GM21423 (cell line): ENCODE measurements around the gene SLC35G2.
"Not testable (repeated sequence)": the region's sequence is repeated elsewhere in the genome, so short reads cannot be mapped to it uniquely, and the experiment has no call there.

ENCODE experiments used
- ATAC-seq: cut with Tn5 transposase; IDR thresholded peaks from one replicate; pipeline ENCODE4 v1.9.1; 2021; ENCODE audit warnings: mild to moderate bottlenecking, moderate library complexity; ENCODE audit not compliant: unreplicated experiment

Gene SLC35G2

GRCh38 chr3:136885357-136886213, 66.7 kb downstream of the SLC35G2 start:
- no peak for ATAC-seq

DNA sequence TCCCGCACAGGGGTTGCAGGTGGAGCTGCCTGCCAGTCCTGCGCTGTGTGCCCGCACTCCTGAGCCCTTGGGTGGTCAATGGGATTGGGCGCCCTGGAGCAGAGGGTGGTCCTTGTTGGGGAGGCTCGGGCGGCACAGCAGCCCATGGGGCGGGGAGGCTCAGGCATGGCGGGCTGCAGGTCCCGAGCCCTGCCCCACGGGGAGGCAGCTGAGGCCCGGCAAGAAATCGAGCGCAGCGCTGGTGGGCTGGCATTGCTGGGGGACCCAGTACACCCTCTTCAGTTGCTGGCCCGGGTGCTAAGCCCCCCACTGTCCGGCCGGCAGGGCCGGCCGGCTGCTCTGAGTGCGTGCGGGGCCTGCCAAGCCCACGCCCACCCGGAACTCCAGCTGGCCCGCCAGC, 71.0 kb downstream of the SLC35G2 start:
- ATAC-seq, result no peak

- no peak for ATAC-seq
Observed at GRCh38 chr3:136891934-136892855, 73.3 kb downstream of the SLC35G2 start.

DNA sequence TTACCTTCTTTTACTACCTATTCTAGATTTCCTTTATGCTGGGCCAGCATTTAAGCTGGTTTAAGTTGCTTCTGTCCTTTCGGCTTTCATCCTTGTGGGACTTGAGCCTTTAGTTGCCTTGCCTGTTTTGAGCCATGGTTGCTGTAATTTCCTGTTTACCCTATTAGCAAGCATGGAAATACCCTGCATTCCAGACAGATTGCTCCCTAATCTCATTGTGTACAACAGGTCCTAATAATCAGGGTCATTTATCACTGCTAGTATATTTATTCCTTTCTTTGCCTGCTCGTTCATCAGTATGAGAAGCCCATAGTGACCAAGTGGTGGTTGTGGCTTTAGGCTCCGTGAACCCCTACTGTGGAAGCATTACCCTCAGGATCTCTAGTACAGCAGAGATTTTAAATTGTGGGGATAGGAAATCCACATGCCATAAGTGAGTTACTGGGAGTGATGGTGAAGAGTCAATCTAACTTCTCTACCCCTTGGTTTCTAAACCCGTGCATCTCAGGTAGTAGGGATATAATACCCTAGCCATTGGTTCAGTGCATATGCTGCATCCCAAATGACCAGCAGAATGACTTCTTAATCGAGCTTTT, 75.0 kb downstream of the SLC35G2 start:
- ATAC-seq, result no peak

- ATAC-seq, result not testable (repeated sequence)
Observed at GRCh38 chr3:136897171-136897570, 78.2 kb downstream of the SLC35G2 start.

GRCh38 chr3:136898549-136898948, 79.6 kb downstream of the SLC35G2 start:
- ATAC-seq, result no peak

DNA sequence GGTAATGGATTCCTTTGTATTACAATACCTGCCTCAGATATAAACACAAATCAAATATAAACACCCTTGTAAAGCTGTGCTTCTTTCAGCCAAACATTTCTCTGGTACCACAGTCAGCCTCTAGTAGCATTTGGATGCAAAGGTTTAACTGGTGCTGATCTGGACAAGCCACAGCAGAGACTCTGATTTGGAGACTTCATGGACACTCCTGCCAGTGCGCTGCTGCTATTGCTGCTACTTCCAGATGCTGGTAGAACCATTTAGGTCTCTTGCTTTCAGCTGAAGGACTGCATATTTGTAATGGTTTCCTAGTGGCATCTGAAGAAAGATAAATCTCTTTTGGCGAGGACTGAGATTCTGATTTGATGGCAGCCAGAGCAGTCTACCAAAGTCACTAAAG, 80.0 kb downstream of the SLC35G2 start:
- no peak for ATAC-seq

GRCh38 chr3:136899622-136900158, 80.8 kb downstream of the SLC35G2 start:
- ATAC-seq, result no peak

GRCh38 chr3:136900694-136901093, 81.8 kb downstream of the SLC35G2 start:
- not testable (repeated sequence) for ATAC-seq

DNA sequence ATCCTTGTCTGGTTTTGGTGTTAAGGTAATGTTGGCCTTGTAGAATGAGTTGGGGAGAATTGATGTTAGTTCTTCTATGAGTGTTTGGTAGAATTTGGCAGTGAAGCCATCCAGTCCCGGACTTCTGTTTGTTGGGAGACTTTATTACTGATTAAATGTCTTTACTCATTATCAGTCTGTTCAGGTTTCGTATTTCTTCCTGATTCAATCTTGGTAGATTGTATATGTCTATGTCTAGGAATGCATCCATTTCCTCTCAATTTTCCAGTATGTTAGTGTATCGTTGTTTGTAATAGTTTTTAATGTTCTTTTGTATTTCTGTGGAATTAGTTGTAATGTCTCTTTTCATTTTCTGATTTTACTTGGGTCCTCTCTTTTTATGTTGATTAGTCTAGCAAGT, 82.5 kb downstream of the SLC35G2 start:
- ATAC-seq, result no peak

GRCh38 chr3:136902530-136902929, 83.6 kb downstream of the SLC35G2 start:
- not testable (repeated sequence) for ATAC-seq

- no peak for ATAC-seq
Observed at GRCh38 chr3:136903899-136904298, 85.0 kb downstream of the SLC35G2 start.

GRCh38 chr3:136904746-136905145, 85.8 kb downstream of the SLC35G2 start:
- ATAC-seq, result no peak
